Fibroblast of mammary gland (primary cell): ENCODE results near the gene PRDM15.

Experiments used
- DNase-seq: peaks from one replicate; pipeline ENCODE4 v3.0.0-alpha.2; 2010; ENCODE audit warnings: low read depth
- H3K4me3 ChIP-seq: 2 replicates; pipeline ENCODE4 v1.5.1; 2011; ENCODE audit warnings: low read depth, mild to moderate bottlenecking, low read length, moderate library complexity; ENCODE audit not compliant: control insufficient read depth
- CTCF ChIP-seq: conservative IDR thresholded peaks from 2 replicates; pipeline ENCODE4 v1.5.1; 2011; ENCODE audit warnings: low read depth, low read length, inconsistent platforms; ENCODE audit not compliant: control insufficient read depth, insufficient read depth

PRDM15 gene

GRCh38 chr21:41874611-41875010 lies 4.5 kb downstream of the PRDM15 start:
- H3K4me3 ChIP-seq, result no peak overlapping the region
- no peak for TF ChIP-seq CTCF
- no peak for DNase-seq

GRCh38 chr21:41873426-41873825 lies 5.7 kb downstream of the PRDM15 start:
- TF ChIP-seq CTCF, result no peak
- H3K4me3 ChIP-seq, result no peak overlapping the region
- no peak for DNase-seq

- no peak for TF ChIP-seq CTCF
- no peak overlapping the region for H3K4me3 ChIP-seq
- no peak for DNase-seq
Observed at GRCh38 chr21:41873005-41873404, 6.1 kb downstream of the PRDM15 start.

GRCh38 chr21:41871293-41872030 lies 7.7 kb downstream of the PRDM15 start:
- DNase-seq, result no peak
- TF ChIP-seq CTCF, result no peak
- no peak overlapping the region for H3K4me3 ChIP-seq

GRCh38 chr21:41869771-41870170 lies 9.4 kb downstream of the PRDM15 start:
- TF ChIP-seq CTCF, result no peak
- no peak overlapping the region for H3K4me3 ChIP-seq
- no peak for DNase-seq

- H3K4me3 ChIP-seq, result no peak overlapping the region
- no peak for TF ChIP-seq CTCF
- DNase-seq, result peak; percentile 86
Observed at GRCh38 chr21:41868062-41868710, 11.0 kb downstream of the PRDM15 start.
